SH-SY5Y (cell line): Measurements from ENCODE around the gene PYCR2.

Experiments used
- GATA2 ChIP-seq: IDR thresholded peaks from 2 replicates; pipeline ENCODE4 v1.6.1; 2011; ENCODE audit warnings: mild to moderate bottlenecking, low read depth, low read length
- GATA3 ChIP-seq: IDR thresholded peaks from 2 replicates; pipeline ENCODE4 v1.6.1; 2011; ENCODE audit warnings: low read depth, mild to moderate bottlenecking, low read length, moderate library complexity

Gene PYCR2

DNA sequence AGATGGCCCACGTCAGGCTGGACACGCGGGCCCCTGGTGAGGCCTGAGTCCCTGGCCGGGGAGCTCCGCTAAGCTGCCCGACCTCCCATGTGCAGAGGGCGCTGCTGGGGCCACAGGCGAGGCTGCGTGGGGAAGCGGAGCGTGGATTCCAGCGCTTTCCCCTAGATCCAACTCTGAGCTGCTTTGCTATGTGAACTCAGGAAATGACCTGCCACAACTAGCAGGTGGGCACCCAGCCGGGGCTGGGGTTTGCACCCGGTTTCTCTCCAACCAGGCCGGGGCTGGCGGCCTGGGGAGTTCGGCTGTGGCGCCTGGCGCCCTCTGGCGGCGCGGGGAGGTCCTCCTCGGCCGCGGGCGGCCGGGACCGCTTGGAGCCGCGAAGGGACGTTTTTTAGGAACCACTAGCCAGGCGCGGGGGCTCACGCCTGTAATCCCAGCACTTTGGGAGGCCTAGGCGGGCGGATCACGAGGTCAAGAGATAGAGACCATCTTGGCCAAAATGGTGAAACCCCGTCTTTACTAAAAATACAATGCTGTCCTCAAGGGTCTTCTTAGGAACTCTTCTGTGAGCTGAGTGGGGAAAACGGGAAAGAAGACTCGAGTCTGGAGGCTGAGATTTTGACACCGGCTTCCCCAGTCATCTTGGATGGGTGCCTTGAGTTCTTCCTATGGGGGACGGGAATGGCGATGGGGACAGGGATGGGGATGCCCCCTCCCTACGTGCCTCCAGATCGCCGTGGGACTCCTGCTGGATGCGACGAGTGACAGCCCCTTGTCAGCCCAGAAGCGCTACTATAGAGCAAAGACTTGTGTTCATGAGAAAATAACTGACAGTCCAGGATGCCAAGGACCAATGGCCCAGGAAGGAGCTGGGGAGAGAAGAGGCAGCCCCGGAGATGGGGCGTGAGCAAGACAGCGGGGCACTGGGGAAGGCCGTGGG, 12.6 kb downstream of the PYCR2 start:
- no peak for TF ChIP-seq GATA3
- TF ChIP-seq GATA2: no peak

DNA sequence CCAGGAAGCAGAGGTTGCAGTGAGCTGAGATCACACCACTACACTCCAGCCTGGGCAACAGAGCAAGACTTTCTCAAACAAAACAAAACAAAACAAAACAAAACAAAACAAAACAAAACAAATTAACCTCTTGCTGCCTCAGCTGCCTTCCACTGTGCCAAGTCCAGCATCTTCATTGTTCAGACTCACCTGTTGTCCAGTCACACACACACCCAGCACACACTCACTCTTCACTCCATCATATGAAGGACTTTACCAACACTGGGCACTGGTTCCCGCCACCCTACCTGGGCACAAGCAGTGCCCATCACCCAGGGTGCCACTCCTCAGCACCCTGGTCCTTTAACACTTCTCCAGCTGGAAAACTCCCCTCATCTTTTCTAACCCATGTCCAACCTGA, 14.6 kb downstream of the PYCR2 start:
- TF ChIP-seq GATA3 (no peak), GATA2 (no peak)

DNA sequence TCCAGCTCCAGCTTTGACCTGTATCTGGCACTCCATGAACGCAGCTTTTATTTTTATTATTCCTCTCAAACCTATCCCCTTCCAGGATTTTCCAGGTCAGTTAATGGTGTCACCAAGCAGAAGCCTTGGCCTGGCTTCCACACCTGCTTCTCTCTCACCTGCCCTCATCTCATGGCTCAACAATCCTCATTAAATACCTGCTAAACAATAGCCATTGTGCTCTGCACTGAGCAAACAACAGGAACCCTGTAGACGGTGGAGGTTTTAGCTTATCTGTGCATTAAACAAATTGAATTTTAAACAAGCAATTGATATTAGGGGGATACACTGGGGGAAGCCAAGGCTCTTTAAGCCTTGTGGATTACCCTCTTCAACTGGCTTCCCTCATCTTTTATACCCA, 15.3 kb downstream of the PYCR2 start:
- TF ChIP-seq GATA3 (no peak), GATA2 (no peak)

DNA sequence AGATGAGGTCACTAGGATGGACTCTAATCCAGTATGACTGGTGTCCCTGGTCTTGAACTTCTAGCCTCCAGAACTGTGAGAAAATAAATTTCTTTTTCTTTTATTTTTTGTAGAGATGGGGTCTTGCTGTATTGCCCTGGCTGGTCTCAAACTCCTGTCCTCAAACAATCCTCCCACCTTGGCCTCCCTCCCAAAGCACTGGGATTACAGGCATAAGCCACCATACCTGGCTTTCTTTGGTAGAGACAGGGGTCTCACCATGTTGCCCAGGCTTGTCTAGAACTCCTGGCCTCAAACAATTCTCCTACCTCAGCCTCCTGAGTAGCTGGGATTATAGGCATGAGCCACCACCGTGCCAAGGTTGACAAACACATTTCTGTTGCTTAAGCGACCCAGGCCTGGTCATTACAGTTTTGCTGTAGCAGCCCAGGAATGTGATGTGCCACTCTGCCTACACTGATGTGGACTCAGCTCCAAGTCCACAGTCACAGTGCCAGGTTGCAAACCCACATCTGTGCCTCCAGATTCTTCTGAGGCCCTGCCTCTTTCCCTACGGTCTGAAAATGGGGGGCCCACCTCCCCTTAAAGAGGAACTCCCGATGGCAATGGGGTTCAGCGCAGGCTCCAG, 15.9 kb downstream of the PYCR2 start:
- no peak for TF ChIP-seq GATA3
- no peak for TF ChIP-seq GATA2

DNA sequence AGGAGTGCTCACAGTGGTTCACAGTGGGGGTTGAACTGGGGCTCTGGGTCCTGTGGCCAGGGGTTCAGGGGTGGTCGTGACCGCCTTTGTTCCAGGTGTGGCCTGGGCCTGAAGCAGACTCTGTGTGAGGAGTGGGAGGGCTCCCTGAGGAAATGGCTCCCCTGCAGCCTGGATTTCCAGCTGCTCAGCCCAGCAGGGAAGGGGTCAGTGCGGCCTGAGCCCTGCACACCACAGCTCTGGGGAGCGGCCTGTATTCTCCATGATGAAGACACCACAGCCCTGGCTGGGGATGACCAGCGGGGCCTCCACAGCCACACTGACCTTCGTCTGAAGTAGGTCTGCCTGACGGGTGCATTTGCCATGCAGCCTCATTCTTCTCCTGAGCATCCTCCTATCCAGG, 16.7 kb downstream of the PYCR2 start:
- no peak for TF ChIP-seq GATA3
- TF ChIP-seq GATA2: no peak

DNA sequence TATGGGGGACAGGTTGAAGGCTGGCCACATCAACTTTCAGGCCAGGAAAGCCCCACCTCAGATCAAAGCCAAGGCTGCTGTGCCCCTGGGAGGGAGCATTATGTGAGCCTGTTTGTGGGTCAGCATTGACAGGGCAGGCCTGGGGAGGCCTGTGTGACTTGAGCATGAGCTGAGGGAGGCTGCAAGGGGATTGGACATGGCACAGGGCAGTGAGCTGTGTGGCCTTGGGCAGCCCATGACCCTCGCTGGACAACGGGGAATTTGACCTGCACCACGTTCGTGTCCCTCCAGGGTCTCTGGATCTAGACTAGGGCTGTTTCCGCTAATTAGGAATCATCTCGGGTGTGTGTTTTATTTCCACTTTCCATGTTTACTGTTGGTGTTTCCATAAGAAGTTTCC, 17.6 kb downstream of the PYCR2 start:
- TF ChIP-seq GATA3 (no peak), GATA2 (no peak)

DNA sequence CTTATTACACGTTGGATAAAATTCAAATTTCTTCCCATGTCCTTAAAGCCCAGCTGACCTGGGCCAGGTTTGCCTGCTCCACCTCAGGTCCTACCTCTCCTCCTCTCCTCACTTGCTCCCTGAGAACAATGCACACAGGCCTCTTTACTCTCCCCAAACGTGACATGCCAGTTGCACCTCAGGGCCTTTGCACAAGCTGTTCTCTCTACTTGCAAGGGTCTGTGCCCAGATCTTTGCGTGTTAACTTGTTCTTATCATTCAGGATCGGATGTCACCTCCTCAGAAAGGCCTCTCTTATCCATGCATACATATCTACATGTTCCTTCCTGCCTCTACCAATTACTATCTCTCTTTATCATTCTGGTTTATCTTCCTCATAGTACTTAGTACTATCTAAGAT, 20.4 kb downstream of the PYCR2 start:
- TF ChIP-seq GATA2 (no peak), GATA3 (no peak)

DNA sequence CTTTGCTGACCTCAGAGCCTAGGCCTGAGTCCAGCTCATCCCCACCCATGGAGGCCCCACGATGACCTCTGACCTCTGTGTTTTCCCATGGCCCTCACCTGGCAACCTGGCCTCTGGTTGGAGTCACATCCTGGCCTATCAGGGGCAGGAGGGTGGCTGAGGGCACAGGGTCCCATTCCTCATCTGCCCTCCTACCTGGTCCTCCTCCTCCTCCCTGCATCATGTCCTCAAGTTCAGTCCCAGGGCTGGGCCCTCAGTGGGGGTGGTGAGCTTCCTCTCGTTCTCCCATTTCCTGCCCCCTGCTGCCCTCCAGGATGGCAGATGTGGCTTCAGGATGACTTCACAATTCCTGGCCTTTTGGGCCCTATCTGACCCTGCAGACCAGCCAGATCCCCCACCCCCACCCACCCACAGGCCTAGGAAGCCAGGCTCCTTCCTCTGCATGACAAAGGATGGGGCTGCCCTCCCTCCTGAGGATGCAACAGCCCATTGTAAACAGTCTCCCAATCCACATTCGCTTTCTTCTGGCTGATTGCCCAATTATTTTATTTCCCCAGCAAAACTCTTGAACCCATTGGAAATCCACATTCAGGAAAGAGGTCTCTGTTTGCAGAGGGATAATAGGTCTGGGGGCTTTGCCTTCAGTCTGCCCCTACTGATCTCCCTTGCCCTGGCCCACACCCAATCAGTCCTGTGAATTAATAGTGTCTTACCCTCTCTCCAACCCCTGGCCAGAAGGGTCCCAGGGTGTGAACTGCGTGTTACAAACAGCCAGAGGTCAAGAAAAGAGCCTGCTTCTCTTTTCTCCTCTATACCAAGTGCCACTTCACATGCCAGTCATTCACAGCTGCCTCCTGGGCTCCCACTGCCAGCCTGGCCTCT, 24.8 kb downstream of the PYCR2 start:
- TF ChIP-seq GATA2: no peak
- no peak for TF ChIP-seq GATA3

DNA sequence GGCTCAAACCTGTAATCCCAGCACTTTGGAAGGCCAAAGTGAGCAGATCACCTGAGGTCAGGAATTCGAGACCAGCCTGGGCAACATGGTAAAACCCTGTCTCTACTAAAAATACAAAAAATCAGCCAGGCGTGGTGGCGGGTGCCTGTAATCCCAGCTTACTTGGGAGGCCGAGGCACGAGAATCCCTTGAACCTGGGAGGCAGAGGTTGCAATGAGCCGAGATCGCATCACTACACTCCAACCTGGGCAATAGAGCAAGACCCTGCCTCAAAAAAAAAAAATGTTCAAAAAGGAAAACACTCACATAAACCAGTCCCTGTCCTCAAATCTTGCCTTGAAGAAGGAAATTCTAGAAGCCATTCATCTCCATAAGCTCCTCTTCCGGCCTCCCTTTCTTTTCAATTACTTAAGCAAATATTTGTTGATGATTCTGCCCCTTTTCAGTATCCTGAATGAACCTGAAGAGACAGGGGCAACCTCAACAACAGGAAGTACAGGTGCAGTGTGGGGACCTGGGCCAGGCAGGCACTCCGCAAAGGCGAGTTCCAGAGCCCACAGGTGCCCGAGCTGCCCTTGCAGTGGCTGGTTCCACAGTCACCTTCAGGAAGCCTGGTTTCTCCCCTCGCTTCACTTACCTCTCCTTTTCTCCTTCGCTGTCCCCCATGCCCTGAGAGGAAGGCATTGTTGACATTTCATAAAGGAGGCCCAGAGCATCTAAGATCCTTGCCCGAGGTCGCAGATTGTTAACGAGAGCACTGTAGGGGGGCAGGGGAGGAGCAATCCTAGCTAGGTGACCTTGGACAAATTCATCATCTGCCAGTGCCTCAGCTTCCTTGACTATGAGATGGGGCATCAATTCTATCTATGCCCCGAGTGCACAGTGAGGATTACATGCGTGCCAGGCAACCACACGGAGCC, 26.2 kb downstream of the PYCR2 start:
- TF ChIP-seq GATA2: no peak
- no peak for TF ChIP-seq GATA3

DNA sequence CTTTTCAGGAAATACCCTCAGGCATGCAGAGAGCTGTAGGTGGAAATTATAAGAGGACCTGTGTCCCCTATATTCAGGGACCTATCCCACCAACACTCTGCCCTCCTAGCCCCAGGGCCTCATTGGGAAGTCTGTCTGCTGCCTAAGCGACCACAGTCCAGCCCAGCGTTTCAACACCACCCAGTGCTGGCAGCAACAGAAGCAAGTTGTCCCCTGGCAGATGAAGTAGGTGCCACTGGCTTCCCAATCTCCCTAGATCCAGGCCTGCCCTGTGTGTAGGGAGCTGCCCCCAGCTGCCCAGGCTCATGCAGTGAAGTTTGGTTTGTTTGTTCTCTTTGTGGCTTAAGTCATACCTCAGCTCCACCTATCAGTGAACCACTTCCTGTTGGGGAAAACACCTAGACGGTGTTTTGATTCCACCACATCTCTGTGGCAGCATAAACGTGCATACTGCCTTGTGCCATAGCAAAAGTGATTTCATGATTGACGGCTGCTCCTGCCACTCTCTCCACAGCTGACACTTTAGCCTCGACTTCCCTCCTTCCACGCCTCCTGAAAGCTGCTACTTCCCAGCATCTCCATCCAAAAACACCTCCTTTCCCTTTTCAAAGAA, 27.0 kb downstream of the PYCR2 start:
- TF ChIP-seq GATA3 (no peak), GATA2 (no peak)

DNA sequence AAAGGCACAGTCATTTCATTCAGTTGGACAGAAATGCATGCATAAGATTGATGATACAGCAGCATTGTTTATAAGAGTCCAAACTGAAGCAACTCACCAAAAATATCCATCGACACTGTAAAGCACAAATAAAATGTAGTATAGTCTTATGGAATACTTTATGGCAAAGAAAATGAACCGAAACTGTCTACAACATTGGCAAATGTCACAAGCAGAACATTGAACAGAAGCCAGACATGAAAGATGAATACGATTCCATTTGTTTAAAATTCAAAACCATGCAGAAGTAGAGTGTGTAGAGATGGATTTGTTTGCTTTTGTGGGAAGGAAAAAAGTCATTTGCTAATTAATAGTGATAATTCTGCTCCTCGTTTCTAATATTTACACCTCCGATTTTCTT, 27.6 kb downstream of the PYCR2 start:
- TF ChIP-seq GATA2: no peak
- no peak for TF ChIP-seq GATA3

DNA sequence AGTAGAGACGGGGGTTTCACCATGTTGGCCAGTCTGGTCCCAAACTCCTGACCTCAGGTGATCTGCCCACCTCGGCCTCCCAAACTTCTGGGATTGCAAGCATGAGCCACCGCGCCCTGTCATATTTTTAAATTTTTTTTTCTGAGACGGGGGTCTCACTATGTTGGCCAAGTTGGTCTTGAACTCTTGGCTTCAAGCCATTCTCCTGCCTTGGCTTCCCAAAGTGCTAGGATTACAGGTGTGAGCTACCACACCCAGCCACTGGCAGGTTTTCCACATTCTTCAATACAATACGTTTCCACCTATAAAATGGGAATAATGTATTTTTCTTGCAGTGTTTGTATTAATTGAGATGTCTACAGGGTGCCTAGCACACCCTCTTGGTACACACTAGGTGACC, 31.7 kb downstream of the PYCR2 start:
- TF ChIP-seq GATA3 (no peak), GATA2 (no peak)

DNA sequence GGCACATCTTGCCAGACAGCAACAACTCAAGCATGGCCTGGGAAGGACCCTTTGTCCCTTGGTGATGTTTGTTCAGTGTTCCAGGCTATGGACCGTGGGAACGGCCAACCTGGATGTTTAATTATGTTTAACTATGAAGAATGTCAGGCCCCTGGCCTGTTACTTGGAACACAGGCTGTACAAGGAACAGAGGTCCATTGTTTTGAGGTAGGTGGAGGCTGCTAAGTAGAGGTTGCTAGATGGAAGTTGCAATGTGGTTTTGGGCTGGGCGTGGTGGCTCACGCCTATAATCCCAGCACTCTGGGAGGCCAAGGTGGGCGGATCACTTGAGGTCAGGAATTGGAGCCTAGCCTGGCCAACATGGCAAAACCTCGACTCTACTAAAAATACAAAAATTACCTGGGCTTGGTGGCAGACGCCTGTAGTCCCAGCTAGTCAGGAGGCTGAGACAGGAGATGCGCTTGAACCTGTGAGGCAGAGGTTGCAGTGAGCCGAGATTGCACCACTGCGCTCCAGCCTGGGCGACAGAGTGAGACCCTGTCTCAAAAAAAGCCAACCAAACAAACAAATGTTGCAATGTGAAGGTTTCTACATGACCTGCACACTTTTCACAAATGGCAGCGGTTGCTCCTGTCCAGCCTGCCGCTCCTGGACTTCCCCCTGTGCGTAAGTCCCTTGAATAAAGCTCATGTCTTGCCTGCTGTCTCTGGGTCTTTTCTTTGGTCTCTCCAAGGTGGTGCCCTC, 32.6 kb downstream of the PYCR2 start:
- TF ChIP-seq GATA3 (no peak), GATA2 (no peak)
